SK-N-SH (cell line): ENCODE results near the gene TMEM212. TPM values are rescaled to one million over a fixed set of nuclear protein-coding genes. Genes with fewer than 3 reads are reported as not detected.
A peak's percentile ranks its signal among the peaks of the same experiment; 100 is the strongest.

Experiments used
- CTCF ChIA-PET: fragments of 300-600, 350-600 bp; formaldehyde crosslinking; extraction: SDS; loops from one replicate; lab custom pipeline; 2021; lab: Yijun Ruan, JAX
- POLR2A ChIA-PET: fragments of 350-600 bp; sonication (Branson Sonifier 250); formaldehyde crosslinking; extraction: SDS; loops from one replicate; lab custom pipeline; 2020; ENCODE audit warnings: antibody characterized with exemption, inconsistent platforms; lab: Yijun Ruan, JAX
- DNase-seq: peaks from one replicate; pipeline ENCODE4 v3.0.0; 2012
- H2AFZ ChIP-seq: fragments of 200-600 bp; sonication (generic); 2 replicates; pipeline ENCODE4 v1.8.1; 2016; ENCODE audit warnings: antibody characterized with exemption, mild to moderate bottlenecking, low read depth
- H3F3A ChIP-seq: fragments of 200-600 bp; sonication (generic); replicated peaks from 2 replicates; pipeline ENCODE3; 2016; ENCODE audit warnings: antibody characterized with exemption, mild to moderate bottlenecking; ENCODE audit not compliant: insufficient read depth
- H3K27ac ChIP-seq, 2 experiments: fragments of 200-500 bp in 1 of 2; fragments of 200-600 bp in 1 of 2; sonication (Bioruptor generic) in 1 of 2; sonication (generic), shearing (Covaris generic) in 1 of 2; 2 replicates each; pipeline versions ENCODE4 v1.5.1 to v1.6.1; 2014 to 2016; ENCODE audit warnings: low read depth in 2 of 2, inconsistent platforms in 1 of 2, low read length in 1 of 2, mild to moderate bottlenecking in 1 of 2, mixed read lengths in 1 of 2
- H3K27me3 ChIP-seq: fragments of 200-600 bp; sonication (generic), shearing (Covaris generic); 2 replicates; pipeline ENCODE4 v1.6.1; 2016; ENCODE audit warnings: mixed run types; ENCODE audit not compliant: insufficient read depth
- H3K36me3 ChIP-seq, 2 experiments: fragments of 200-500 bp in 1 of 2; fragments of 200-600 bp in 1 of 2; sonication (Bioruptor generic) in 1 of 2; sonication (generic) in 1 of 2; replicated peaks in 1 of 2; 2 replicates each; pipeline versions ENCODE3 to v1.5.1; 2014 to 2016; ENCODE audit warnings: low read length in 1 of 2, mild to moderate bottlenecking in 1 of 2; ENCODE audit not compliant: insufficient read depth in 2 of 2, control insufficient read depth in 1 of 2
- H3K4me1 ChIP-seq, 2 experiments: fragments of 200-500 bp in 1 of 2; fragments of 200-600 bp in 1 of 2; sonication (Bioruptor generic) in 1 of 2; sonication (generic), shearing (Covaris generic) in 1 of 2; 2 replicates each; pipeline versions ENCODE4 v1.5.1 to v1.6.1; 2014 to 2016; ENCODE audit warnings: low read depth in 1 of 2, low read length in 1 of 2, mixed run types in 1 of 2; ENCODE audit not compliant: insufficient read depth in 2 of 2, control insufficient read depth in 1 of 2
- H3K4me2 ChIP-seq: fragments of 200-600 bp; sonication (generic), shearing (Covaris generic); 2 replicates; pipeline ENCODE4 v1.6.1; 2017; ENCODE audit warnings: mixed run types
- H3K4me3 ChIP-seq, 2 experiments: fragments of 200-500 bp in 1 of 2; fragments of 200-600 bp in 1 of 2; sonication (Bioruptor generic) in 1 of 2; sonication (generic), shearing (Covaris generic) in 1 of 2; 2 replicates each; pipeline versions ENCODE4 v1.5.1 to v1.8.1; 2014 to 2016; ENCODE audit warnings: low read depth in 2 of 2, inconsistent platforms in 1 of 2, low read length in 1 of 2, mild to moderate bottlenecking in 1 of 2, mixed read lengths in 1 of 2, moderate library complexity in 1 of 2
- H3K79me2 ChIP-seq: fragments of 200-600 bp; sonication (generic); 2 replicates; pipeline ENCODE4 v1.8.1; 2017; ENCODE audit warnings: mild to moderate bottlenecking; ENCODE audit not compliant: insufficient read depth
- H3K9ac ChIP-seq: fragments of 200-600 bp; sonication (generic); 2 replicates; pipeline ENCODE4 v1.6.1; 2017; ENCODE audit warnings: mixed run types
- H3K9me2 ChIP-seq: fragments of 200-600 bp; sonication (generic); 2 replicates; pipeline ENCODE4 v1.6.1; 2017; ENCODE audit warnings: mixed run types
- H3K9me3 ChIP-seq: fragments of 200-600 bp; sonication (generic); 2 replicates; pipeline ENCODE4 v1.6.1; 2017; ENCODE audit warnings: mixed run types, mild to moderate bottlenecking, moderate library complexity
- H4K20me1 ChIP-seq: fragments of 200-600 bp; sonication (generic); 2 replicates; pipeline ENCODE4 v1.6.1; 2017; ENCODE audit warnings: mild to moderate bottlenecking, mixed run types; ENCODE audit not compliant: insufficient read depth
- EP300 ChIP-seq, 2 experiments: IDR thresholded peaks; 2 replicates each; pipeline versions ENCODE4 v1.4.0 to v1.6.1; 2012; ENCODE audit warnings: borderline replicate concordance in 1 of 2, low read depth in 1 of 2, low read length in 1 of 2
- FOXM1 ChIP-seq: IDR thresholded peaks from 2 replicates; pipeline ENCODE4 v1.4.0; 2012; ENCODE audit warnings: low read depth, mild to moderate bottlenecking
- GATA2 ChIP-seq: sonication (generic); formaldehyde crosslinking; IDR thresholded peaks from 2 replicates; pipeline ENCODE4 v1.5.0; 2020; ENCODE audit warnings: mild to moderate bottlenecking, missing genetic modification reagents
- RCOR1 ChIP-seq: fragments of 150-350 bp; IDR thresholded peaks from 2 replicates; pipeline ENCODE4 v1.6.1; 2017; ENCODE audit warnings: antibody characterized with exemption, low read length
- RFX5 ChIP-seq: IDR thresholded peaks from 2 replicates; pipeline ENCODE4 v1.6.1; 2012; ENCODE audit warnings: mild to moderate bottlenecking, improper control_type of control experiment, low read length
- SMC3 ChIP-seq: IDR thresholded peaks from 2 replicates; pipeline ENCODE4 v1.6.1; 2012; ENCODE audit warnings: low read depth, low read length, improper control_type of control experiment
- TCF12 ChIP-seq: IDR thresholded peaks from 2 replicates; pipeline ENCODE4 v1.4.0; 2012
- WGBS: methylation state at CpG from one replicate; pipeline ENCODE4 v1.1.6; 2017; ENCODE audit warnings: low lambda C conversion rate; 5-methylcytosine and 5-hydroxymethylcytosine counted together
- polyA plus RNA-seq, 3 experiments: library from polyadenylated mRNA; depleted of rRNA; stranded (reverse); fragments of >200 nt; gene quantifications; 2 replicates each; pipeline ENCODE4 v1.2.3, GENCODE V29; 2012
- TF ChIP-seq, protein P1 (sequence below): IDR thresholded peaks from 2 replicates; pipeline ENCODE4; 2012

The TMEM212 gene
- polyA plus RNA-seq, 1 of the 3 experiments (the other 2 are of a cell fraction) = not detected

DNA sequence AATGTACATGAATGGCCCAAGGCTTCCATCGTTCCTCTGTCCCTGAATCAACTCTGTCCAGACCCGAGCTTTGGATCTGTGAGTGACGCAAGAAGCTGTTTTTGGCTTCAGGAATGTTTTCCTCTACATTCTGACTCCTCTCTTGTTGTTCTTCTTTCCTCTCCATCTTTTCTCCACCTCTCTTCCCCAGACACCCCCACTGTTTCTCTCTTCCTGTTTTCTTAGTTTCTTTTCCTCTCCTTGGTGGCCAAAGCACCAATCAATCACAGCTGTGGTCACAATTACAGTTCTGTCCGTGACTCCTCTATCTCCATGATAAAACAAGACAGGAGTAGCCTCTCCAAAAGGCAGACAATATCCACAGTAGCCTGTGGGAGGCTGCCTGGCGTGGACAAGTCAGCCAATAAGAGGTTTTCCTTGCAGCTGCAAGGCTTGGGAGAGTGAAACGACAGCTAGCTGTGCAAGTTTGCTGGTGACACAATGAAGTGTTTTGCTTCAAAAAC lies 4.9 kb upstream of the TMEM212 start:
- POLR2A ChIA-PET = interaction anchor here (0.6 kb wide), 1 partner anchor 887 kb away, joined by 3 read pairs; no protein-coding TSS in a partner anchor
- H3K9ac ChIP-seq = no peak overlapping the region
- H3F3A ChIP-seq = peaks cover 5% of the 10 kb centered on the region
- H2AFZ ChIP-seq = peak overlapping the region; percentile 68; the same call in 1 of the 2 replicates
- no peaks in the 10 kb centered on the region for H3K9me3 ChIP-seq
- H3K4me1 ChIP-seq = peaks cover 0 to 4% of the 10 kb centered on the region in 2 experiments; a peak in 2 of 4 replicates
- CTCF ChIA-PET = interaction anchor here (1.0 to 1.4 kb wide), 3 partner anchors 32 to 877 kb away, joined by 3 to 4 read pairs (median 3); no protein-coding TSS in a partner anchor
- no peaks in the 10 kb centered on the region for H3K9me2 ChIP-seq
- no peaks in the 10 kb centered on the region for H3K36me3 ChIP-seq
- TF ChIP-seq RFX5 (no peak), SMC3 (no peak), RCOR1 (no peak)
- TF ChIP-seq, protein P1, sequence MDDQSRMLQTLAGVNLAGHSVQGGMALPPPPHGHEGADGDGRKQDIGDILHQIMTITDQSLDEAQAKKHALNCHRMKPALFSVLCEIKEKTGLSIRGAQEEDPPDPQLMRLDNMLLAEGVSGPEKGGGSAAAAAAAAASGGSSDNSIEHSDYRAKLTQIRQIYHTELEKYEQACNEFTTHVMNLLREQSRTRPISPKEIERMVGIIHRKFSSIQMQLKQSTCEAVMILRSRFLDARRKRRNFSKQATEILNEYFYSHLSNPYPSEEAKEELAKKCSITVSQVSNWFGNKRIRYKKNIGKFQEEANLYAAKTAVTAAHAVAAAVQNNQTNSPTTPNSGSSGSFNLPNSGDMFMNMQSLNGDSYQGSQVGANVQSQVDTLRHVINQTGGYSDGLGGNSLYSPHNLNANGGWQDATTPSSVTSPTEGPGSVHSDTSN = peak; percentile 11; the same call in 1 of the 2 replicates
- H3K4me3 ChIP-seq = no peak overlapping the region
- no peaks in the 10 kb centered on the region for H3K27me3 ChIP-seq
- H3K79me2 ChIP-seq = no peaks in the 10 kb centered on the region
- H4K20me1 ChIP-seq = no peaks in the 10 kb centered on the region
- H3K27ac ChIP-seq = 0 out of 4 replicates have a peak overlapping the region, but pooled peaks of 1 of the 2 experiments have one; percentile 22
- H3K4me2 ChIP-seq = no peak overlapping the region
- no peak for DNase-seq
- 57% methylated on average over 6 of the region's 6 CpGs for WGBS

DNA sequence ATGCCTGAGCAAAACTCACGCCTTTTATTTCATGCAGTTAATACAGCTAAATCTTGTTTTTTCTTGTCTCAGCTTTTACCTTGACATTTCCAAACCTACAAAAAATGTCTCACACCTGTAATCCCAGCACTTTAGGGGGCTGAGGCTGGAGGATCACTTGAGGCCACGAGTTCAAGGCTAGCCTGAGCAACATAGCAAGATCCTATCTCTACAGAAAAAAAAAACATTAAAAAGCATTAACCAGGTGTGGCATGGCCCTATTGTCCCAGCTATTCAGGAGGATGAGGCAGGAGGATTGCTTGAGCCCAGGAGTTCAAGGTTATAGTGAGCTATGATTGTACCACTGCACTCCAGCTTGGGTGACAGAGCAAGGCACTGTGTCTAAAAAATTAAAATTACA lies 3.9 kb upstream of the TMEM212 start:
- DNase-seq = no peak
- Histone ChIP-seq H3F3A (peaks cover 1% of the 10 kb centered on the region), H4K20me1 (no peaks in the 10 kb centered on the region), H3K9me2 (no peaks in the 10 kb centered on the region), H3K4me1 (no peaks in the 10 kb centered on the region; a peak in 2 of 4 replicates), H3K36me3 (no peaks in the 10 kb centered on the region), H3K27me3 (no peaks in the 10 kb centered on the region), H3K9ac (no peak overlapping the region), H3K4me2 (no peak overlapping the region), H2AFZ (no peak overlapping the region), H3K9me3 (no peaks in the 10 kb centered on the region), H3K79me2 (no peaks in the 10 kb centered on the region), H3K27ac (no peak overlapping the region), H3K4me3 (no peak overlapping the region)
- no peak for TF ChIP-seq TCF12
- CTCF ChIA-PET = interaction anchor here (0.7 to 1.4 kb wide), 3 partner anchors 45 to 878 kb away, joined by 3 to 4 read pairs (median 3); no protein-coding TSS in a partner anchor
- POLR2A ChIA-PET = no interaction called here
- 90% methylated on average over 2 of the region's 2 CpGs for WGBS

DNA sequence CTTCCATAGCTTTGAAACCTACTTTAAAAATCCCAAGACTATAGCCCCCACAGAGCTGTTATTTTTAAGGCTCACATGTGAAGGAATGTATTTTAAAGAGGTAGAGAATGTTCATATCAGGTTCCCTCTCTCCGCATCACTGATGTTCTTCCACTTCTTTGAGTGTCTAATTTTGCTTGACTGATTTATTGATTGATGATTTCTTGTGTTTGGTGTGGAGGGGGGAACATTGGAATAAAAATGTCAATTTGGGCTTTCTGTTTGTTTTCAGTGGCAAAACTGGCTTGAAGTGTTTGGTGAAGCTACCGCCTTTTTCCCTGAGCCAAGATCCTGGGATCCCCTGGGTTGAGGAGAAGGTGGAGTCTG lies 2.7 kb upstream of the TMEM212 start:
- POLR2A ChIA-PET = no interaction called here
- H3K9ac ChIP-seq = no peak overlapping the region
- no peaks in the 10 kb centered on the region for H3F3A ChIP-seq
- no peaks in the 10 kb centered on the region for H3K36me3 ChIP-seq
- no peaks in the 10 kb centered on the region for H3K79me2 ChIP-seq
- no peak overlapping the region for H2AFZ ChIP-seq
- no peaks in the 10 kb centered on the region for H4K20me1 ChIP-seq
- CTCF ChIA-PET = interaction anchor here (1.1 to 1.4 kb wide), 2 partner anchors 9 to 10 kb away, joined by 3 to 5 read pairs; no protein-coding TSS in a partner anchor
- DNase-seq = no peak
- H3K27me3 ChIP-seq = no peaks in the 10 kb centered on the region
- no peaks in the 10 kb centered on the region; a peak in 2 of 4 replicates for H3K4me1 ChIP-seq
- 97% methylated on average over 2 of the region's 2 CpGs for WGBS
- H3K9me2 ChIP-seq = no peaks in the 10 kb centered on the region
- no peak overlapping the region for H3K4me2 ChIP-seq
- no peak overlapping the region for H3K4me3 ChIP-seq
- H3K27ac ChIP-seq = no peak overlapping the region
- TF ChIP-seq FOXM1 (no peak), EP300 (IDR thresholded peaks at IDR 0.05; ENCODE audit: borderline replicate concordance in 1 of 2, low read depth in 1 of 2, low read length in 1 of 2) (no peak), GATA2 (CRISPR knock-in tag) (no peak)
- TF ChIP-seq, all 33 proteins: peak for 0
- no peaks in the 10 kb centered on the region for H3K9me3 ChIP-seq
